GM18520 (cell line): ENCODE measurements around the gene MAP3K9.

Experiments
- ATAC-seq: cut with Tn5 transposase; IDR thresholded peaks from one replicate; pipeline ENCODE4 v1.9.1; 2021; ENCODE audit not compliant: unreplicated experiment

Gene MAP3K9

DNA sequence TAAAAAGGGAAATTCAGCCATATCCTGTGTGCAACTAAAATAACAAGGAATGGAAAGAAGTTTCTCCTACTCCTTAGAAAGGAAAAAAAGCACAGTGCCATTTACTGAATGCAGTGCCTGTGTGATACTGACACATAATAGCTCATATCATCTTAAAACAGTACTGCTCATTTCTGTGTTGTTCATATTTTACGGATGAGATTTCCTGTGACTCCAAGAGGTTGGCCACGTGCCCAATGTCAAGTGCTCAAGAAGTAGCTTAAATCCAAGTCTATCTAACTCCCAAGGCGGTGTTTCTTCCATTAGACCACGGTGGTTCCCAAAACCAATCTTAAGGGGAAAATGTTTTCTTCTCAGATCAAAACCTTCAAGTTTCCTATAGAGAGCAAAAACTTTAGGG is 20.0 kb downstream of the MAP3K9 start:
- ATAC-seq = no peak

- no peak for ATAC-seq
Observed at GRCh38 chr14:70788898-70789297, 20.4 kb downstream of the MAP3K9 start.

- no peak for ATAC-seq
Observed at GRCh38 chr14:70785556-70785955, 23.8 kb downstream of the MAP3K9 start.

DNA sequence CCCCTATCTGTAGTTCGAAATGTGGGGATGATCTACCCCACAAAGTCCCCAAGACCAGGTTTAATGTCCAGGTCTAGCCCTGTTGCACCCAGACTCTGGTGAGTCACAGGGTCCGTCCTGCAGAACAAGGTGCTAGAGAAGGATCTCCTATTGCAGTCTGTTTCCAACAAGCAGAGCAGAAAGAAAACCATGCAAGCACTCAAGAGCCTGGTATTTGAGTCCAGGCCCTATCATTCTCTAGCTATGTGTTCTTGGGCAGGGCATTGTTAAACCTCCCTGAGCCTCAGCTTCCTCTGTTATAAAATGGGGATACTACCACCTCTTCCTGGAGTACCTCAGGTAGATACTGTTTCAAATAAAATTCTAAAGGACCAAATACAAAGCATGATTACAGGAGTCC is 24.4 kb downstream of the MAP3K9 start:
- ATAC-seq = no peak

- ATAC-seq = no peak
Observed at GRCh38 chr14:70782361-70782760, 27.0 kb downstream of the MAP3K9 start.

- no peak for ATAC-seq
Observed at GRCh38 chr14:70780396-70781075, 28.8 kb downstream of the MAP3K9 start.

DNA sequence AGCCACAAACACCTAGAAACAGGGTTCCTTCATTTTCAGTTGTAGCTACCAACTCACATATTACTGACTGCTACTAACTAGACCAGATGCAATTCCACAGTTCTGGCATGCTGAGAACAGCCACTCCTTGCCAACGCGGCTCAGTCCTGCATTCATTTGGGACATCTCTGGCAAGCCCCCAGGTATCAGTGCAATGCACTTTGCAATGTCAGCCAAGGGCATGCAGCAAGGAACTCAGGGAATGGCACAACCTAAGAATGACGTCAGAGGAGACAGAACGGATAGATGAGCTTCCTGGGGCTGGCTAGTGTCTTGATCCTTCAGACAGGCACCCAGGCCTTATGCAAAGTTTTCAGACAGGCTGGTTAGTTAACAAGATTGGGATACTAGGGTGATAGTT is 29.6 kb downstream of the MAP3K9 start:
- ATAC-seq = no peak

DNA sequence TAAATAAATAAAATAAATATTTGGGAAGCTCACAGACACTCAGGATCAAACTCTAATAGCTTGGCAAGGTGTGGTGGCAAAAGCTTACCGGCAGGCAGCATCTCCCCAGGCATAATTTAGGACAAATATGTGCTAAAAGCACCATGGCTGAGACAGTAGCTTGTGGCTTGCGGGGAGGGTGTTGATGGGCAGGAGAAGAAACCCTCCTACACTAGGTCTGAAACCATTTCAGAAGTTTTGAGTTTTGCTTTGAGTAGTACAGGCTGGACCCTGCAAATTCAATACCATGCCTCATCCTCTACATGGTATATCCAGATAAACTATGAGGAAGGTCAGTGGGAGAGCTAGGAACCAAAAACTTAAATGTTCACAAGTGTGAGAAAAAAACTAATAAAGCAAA is 33.1 kb downstream of the MAP3K9 start:
- peak; percentile 71 for ATAC-seq

DNA sequence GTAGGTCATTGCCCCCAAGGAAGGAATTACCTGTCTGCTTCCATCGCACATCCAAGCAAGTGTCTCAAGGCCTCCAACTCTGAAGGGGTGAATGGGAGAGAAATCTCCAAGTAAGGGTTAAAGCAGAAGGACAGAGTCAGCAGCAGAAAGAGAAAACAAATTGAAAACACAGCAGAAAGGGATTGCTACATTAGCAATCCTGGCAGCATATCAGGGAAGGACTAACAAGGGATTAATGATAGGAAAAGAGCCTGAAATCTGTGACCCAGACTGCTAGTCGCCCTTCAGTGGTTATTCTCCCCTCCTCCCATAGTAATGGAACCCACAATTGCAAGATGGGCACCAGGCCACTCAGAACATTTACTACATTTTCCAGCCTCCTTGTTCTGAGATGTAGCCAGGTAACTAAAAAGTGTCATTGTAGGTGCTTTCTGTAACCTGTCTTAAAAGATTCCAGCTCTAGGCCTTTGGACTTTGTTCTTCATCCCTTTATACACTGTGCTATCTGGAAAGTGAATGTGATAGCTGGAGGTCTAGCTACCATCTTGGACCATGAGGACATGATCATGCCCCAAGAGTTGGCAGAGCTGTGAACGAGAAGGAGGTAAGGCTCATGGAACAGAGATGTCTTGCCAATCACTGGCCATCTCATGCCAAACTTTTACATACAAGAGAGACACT is 36.0 kb downstream of the MAP3K9 start:
- ATAC-seq = no peak

DNA sequence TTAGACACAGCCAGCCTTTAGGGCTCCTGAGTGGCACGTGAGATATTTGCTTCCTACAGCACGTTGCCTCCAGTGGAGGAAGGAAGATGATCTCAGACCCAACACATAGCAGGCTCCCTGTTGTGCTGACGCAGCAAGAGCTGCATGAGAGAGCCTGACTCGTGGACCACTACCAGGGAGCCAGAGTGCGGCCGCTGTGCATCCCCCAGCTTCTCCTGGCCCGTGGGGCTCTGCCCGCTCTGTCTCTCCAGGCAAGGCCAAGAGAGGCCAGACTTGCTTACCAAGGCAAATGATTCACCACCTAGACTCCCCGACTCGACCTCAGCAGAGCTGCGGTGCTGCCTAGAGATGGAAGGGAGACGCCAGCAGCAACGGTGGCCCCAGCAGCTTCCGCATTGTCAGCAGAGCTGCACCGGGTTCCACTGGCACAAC is 37.5 kb downstream of the MAP3K9 start:
- no peak for ATAC-seq

DNA sequence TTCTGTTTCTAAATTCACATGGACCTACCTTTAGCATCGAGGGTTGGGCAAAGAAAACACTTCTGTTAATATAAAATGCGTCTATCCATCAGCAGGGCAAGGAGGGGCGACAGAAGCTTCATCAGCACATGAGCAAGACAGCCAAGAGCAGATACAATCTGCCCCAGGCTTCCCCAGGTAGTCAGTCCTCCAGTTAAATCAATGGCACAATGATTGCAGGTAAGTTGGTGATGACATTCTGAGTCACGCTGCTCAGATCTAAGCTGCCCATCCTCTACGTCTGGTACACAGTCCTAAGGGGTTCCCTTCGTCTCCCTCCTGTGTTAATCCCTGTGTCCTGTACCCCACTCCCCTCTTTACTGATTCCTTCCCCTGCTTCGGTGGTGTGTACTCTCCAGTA is 38.8 kb downstream of the MAP3K9 start:
- ATAC-seq = no peak

- no peak for ATAC-seq
Observed at GRCh38 chr14:70759398-70759797, 49.9 kb downstream of the MAP3K9 start.

- ATAC-seq = no peak
Observed at GRCh38 chr14:70755655-70756054, 53.7 kb downstream of the MAP3K9 start.

DNA sequence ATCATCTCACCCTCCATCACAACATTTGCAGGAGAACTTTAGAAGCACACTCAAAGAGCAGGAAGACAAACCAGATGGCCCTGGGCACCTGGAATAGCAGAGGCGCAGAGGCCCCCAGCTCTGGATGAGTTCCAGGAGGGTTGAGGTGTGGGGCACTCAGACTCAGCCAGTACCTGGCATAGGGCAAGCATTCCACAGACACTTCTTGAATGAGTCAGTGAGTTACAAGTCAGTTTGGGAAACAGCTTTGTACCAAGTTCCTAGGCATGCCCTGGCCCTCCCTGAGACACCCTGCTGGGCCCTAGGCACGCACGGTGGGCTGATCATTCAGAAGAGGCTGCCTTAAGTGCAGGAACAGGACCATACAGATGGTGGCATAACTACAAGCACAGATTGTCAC is 54.3 kb downstream of the MAP3K9 start:
- no peak for ATAC-seq

- no peak for ATAC-seq
Observed at GRCh38 chr14:70753518-70753953, 55.8 kb downstream of the MAP3K9 start.

- ATAC-seq = no peak
Observed at GRCh38 chr14:70748422-70748821, 60.9 kb downstream of the MAP3K9 start.

GRCh38 chr14:70744641-70745040 is 64.7 kb downstream of the MAP3K9 start:
- ATAC-seq = no peak

DNA sequence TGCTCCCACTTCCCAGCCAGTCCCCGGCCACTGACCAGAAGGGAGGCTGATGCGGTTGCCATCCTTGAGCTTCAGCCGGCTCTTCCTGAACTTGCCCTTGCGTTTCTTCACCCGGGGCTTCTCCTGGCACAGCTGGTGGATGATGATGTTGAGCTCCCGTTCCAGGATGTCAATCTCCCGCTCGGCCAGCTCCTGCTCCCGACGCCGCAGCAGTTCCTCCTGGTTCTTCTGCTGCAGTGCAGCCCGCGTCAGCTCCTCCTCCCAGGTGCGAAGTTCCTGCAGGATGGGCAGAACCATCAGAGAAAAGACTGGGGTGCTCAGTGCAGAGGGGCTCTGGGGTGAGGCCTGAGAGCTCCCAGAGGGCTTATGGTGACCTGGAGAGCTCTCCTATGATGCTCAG is 67.0 kb downstream of the MAP3K9 start:
- no peak for ATAC-seq

DNA sequence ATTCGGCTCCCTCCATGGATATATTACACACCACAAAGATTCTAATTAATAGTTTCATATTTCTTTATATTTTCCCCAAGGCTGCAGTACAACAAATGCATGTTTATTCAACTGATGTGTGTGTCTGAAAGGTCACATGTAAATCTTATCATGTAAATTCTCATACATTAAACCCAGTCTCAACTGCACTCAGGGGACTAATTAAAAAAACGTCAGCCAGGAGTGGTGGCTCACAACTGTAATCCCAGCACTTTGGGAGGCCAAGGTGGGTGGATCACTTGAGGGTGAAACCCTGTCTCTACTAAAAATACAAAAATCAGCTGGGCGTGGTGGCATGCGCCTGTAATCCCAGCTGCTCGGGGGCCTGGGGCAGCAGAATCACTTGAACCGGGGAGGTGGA is 67.8 kb downstream of the MAP3K9 start:
- no peak for ATAC-seq

GRCh38 chr14:70735043-70735442 is 74.3 kb downstream of the MAP3K9 start:
- no peak for ATAC-seq

DNA sequence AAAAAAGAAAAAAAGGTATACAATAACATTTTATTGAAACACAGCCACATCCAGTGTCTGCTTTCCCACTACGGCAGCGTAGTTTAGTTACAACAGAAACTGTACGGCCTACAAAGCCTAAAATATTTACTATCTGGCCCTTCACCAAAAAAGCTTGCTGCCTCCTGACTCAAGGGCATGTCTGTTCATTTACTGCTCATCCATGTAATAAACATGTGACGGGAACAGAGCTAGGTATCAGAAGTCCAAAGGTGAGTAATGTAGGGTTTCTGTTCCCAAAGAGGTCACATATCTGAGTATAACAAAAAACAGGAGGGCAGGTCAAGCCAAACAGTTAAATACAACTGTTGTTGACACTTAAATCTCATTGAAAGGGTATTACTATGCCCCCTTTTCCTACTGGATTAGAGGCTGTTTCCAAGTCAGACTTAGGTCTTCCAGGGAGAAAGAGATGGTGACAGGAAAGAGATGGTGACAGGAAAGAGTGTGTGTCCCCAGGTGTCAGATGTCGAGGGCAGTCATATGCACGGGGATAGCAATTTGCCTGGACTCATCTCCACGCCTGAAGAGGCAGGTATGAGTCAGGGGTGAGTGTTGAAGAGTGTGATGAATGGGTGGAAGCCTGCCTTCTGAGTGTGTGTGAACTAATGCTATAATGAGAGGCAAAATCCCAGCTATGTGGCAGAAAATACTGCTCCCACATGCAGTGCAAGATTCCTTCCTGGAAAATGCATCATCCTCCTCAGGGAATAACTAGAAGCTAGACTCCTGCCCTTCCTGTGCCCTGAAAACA is 77.7 kb downstream of the MAP3K9 start:
- no peak for ATAC-seq

GRCh38 chr14:70730393-70730792 is 78.9 kb downstream of the MAP3K9 start:
- ATAC-seq = no peak
